ENCODE data around the gene FAM131C. TPM values are rescaled to one million over a fixed set of nuclear protein-coding genes. Genes with fewer than 3 reads are reported as not detected.

FAM131C gene
- total RNA-seq, 1 experiment from 2014 or later = not detected

DNA sequence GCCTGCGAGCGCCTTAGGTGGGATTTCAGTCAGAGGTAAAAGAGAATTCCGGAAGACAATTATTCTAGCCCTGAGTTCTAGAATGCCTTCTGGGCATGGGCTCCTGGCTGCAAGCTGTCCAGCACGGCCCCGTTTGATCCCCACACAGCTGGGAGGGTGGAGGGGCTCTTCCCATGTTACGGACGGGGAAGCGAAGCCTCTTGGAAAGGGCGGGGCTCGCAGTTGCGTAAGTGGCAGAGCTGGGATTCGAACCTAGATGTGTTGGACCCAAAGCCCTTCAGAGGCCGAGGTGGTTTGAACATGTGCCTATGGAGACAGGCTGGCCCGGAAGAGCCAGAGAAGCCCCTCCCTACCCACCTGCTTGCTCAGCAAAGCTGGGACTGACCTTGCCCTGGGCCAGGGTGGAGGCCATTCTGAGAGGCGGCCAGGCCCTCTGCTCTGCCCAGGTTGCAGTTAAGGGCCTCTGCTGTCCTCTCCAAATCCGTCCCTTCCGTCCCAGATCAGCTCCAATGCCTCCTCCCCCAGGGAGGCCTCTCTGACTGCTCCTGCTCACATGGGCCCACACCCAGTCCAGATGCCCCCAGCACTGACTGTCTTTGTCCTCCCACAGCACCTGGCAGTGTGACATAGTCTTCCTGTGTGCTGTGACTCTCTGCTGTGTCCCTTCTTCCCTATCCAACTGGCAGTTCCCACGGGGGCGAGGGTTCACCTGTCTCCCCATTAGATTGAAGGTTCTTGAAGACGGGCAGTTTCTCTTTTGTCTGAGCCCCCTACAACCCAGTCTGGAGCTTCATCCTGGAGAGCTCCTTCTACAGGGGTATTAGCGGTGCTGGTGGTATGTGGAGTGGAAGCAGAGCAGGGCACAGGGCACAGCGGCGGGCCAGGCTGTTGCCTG is 54.5 kb downstream of the FAM131C start:
- Histone ChIP-seq H3K36me3 (no peaks in the 10 kb centered on the region), H3K4me3 (peak overlapping the region; percentile 53), H3K27me3 (no peaks in the 10 kb centered on the region), H3K27ac (peak overlapping the region; percentile 77), H3K9me3 (replicated peaks) (no peaks in the 10 kb centered on the region), H3K4me1 (peaks cover 53% of the 10 kb centered on the region)
- DNase-seq = peak; percentile 48 to 61

GRCh38 chr1:16018308-16018707 is 55.1 kb downstream of the FAM131C start:
- H3K27ac ChIP-seq = peak overlapping the region; percentile 77
- peak overlapping the region; percentile 53 for H3K4me3 ChIP-seq
- H3K9me3 ChIP-seq (replicated peaks) = no peaks in the 10 kb centered on the region
- peaks cover 55% of the 10 kb centered on the region for H3K4me1 ChIP-seq
- no peaks in the 10 kb centered on the region for H3K36me3 ChIP-seq
- H3K27me3 ChIP-seq = no peaks in the 10 kb centered on the region
- DNase-seq = peak; percentile 65 to 71

DNA sequence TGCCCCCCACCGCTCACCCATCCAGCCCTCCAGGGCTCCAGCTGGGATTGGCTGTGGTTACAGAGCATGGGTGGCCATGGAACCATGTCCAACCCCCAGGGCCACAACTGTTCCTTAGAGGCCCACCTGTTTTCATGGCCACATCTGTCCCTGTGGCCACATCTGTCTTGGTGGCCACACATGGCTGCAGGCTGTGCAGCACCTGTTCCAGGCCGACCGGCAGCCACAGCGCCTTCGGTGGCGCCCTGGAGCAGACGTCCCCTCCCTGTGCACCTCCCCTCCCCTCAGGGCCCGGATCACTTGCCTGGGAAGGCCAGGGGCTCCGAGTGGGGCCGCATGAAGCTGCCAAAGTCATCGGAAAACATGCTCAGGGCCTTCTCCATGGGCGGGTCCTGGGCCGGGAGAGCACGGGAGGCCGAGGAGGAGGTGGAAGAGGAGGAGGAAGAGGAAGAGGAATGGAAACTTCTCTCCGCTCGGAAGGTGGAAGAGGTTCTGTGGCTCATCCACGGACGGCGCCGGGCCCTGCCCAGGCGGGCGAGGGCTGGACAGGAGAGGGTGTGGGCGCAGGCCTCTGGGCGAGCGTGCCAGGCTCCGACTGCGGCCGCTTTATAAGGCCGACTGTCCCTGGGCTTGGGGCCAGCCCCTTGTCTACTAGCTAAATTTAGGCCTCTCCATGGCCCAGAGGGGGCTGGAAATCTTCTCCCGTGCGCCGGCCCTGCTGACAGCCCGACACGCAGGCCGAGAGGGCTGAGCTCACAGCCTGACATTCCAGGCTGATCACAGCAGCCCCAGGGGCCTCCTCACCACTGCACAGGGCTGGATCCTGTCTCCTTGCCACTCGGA is 55.8 kb downstream of the FAM131C start, which contains the start of gene HSPB7:
TSS of gene HSPB7 (minus strand) at position 583 of the 843 bp plus-strand sequence. CDS start at position 503, 80 bp downstream.
- no peaks in the 10 kb centered on the region for H3K9me3 ChIP-seq (replicated peaks)
- H3K27ac ChIP-seq = peak within 1 kb of the TSS; percentile 77
- DNase-seq = peak; percentile 98 to 99
- H3K27me3 ChIP-seq = no peaks in the 10 kb centered on the region
- H3K36me3 ChIP-seq = no peaks in the 10 kb centered on the region
- peak within 1 kb of the TSS; percentile 53 for H3K4me3 ChIP-seq
- H3K4me1 ChIP-seq = peaks cover 55% of the 10 kb centered on the region

DNA sequence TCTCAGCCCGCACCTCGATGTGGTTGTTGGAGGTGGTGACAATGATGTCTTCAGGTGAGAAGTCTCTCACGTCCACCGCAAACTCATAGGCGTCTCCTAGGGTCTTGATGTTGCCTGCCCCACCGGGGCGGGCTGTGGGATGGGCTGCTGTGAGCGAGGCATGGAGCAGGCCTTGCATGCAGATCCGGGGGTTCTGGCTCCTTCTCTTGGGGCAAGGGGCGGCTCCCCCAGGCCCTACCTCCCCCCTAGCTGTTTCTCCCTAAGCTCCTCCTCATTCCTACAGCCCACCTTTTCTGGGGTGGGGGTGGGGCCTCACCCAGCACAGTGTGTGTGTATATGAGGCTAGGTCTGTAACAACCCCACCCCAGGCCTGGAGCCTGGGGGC is 56.4 kb downstream of the FAM131C start:
- H3K4me3 ChIP-seq = peak overlapping the region; percentile 53
- DNase-seq = no peak
- H3K27me3 ChIP-seq = no peaks in the 10 kb centered on the region
- H3K27ac ChIP-seq = peak overlapping the region; percentile 77
- H3K36me3 ChIP-seq = no peaks in the 10 kb centered on the region
- no peaks in the 10 kb centered on the region for H3K9me3 ChIP-seq (replicated peaks)
- peaks cover 55% of the 10 kb centered on the region for H3K4me1 ChIP-seq

- H3K4me3 ChIP-seq = peak overlapping the region; percentile 53
- no peaks in the 10 kb centered on the region for H3K27me3 ChIP-seq
- H3K36me3 ChIP-seq = no peaks in the 10 kb centered on the region
- H3K4me1 ChIP-seq = peaks cover 55% of the 10 kb centered on the region
- H3K9me3 ChIP-seq (replicated peaks) = no peaks in the 10 kb centered on the region
- peak; percentile 81 to 83 for DNase-seq
- H3K27ac ChIP-seq = peak overlapping the region; percentile 77
Observed at GRCh38 chr1:16015960-16016901, 57.2 kb downstream of the FAM131C start.

- Histone ChIP-seq H3K4me3 (no peak overlapping the region), H3K9me3 (replicated peaks) (no peaks in the 10 kb centered on the region), H3K27me3 (no peaks in the 10 kb centered on the region), H3K4me1 (peaks cover 55% of the 10 kb centered on the region), H3K36me3 (no peaks in the 10 kb centered on the region), H3K27ac (peak overlapping the region; percentile 77)
- no peak for DNase-seq
Observed at GRCh38 chr1:16015491-16015890, 58.0 kb downstream of the FAM131C start.

DNA sequence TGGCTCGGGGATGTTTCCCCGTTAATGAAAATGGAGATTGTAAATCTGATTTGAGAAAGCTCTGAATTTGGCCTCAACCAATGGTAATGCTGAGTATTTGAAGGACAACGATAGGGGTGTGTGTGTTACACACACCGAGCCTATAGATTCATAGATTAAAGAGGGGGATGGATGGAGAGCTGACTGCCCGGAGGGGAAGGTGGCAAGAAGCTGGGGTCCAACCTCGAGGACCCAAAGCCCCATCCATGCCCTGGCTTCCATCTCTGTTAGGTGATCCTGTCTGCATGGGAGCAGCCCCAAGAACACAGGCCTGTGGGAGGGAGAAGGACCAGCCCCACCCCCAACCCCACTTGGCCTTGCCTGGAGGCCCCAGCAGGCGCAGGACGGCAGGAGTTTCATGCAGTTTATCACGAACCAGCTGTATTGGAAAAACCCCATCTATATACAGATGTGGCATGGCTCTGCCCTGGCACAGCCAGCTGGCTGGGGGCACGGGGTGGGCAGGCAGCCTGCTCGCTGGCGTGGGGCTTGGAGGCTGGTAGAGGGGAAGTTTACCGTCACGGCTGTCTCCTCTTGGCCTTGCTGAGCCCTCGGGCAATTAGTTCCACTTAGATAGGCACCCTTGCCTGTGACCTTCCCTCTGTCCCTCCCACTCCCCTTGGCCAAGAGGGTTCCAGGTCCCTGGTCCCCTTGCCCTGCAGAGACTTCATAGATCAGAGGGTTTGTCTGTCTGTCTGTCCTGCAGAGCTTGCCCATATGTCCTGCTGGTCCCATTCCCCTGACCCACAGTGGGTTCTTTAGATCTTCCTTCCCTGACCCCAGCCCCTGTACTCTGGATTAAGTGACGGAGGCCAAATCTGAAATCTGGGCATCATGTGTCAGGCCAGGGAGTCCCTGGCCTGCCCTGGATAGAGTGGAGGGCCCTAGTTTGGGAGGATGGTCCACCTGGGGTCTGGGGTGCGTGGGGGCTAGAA is 58.7 kb downstream of the FAM131C start:
- DNase-seq = peak; percentile 71 to 82
- Histone ChIP-seq H3K36me3 (no peaks in the 10 kb centered on the region), H3K27me3 (no peaks in the 10 kb centered on the region), H3K4me3 (no peak overlapping the region), H3K4me1 (peaks cover 50% of the 10 kb centered on the region), H3K27ac (peak overlapping the region; percentile 77), H3K9me3 (replicated peaks) (no peaks in the 10 kb centered on the region)

DNA sequence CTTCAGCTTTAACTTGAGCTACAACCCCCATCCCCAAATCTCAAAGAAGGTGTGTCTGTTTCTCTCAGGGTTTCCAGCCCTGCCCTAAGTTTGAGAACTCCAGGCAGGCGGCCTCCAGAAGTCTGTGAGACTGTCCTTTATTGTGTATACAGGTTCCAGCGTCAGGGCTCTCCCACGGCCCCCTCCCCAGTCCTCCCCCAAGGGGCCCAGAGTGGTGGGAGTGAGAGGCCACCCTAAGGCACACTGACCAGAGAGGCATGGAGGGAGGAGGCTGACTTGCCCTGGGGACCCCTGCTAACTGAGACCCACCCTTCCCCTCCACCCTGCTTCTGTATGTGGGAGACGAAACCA is 59.6 kb downstream of the FAM131C start:
- no peak for DNase-seq
- H3K36me3 ChIP-seq = no peaks in the 10 kb centered on the region
- no peaks in the 10 kb centered on the region for H3K27me3 ChIP-seq
- H3K4me3 ChIP-seq = no peak overlapping the region
- peak overlapping the region; percentile 77 for H3K27ac ChIP-seq
- no peaks in the 10 kb centered on the region for H3K9me3 ChIP-seq (replicated peaks)
- H3K4me1 ChIP-seq = peaks cover 42% of the 10 kb centered on the region

DNA sequence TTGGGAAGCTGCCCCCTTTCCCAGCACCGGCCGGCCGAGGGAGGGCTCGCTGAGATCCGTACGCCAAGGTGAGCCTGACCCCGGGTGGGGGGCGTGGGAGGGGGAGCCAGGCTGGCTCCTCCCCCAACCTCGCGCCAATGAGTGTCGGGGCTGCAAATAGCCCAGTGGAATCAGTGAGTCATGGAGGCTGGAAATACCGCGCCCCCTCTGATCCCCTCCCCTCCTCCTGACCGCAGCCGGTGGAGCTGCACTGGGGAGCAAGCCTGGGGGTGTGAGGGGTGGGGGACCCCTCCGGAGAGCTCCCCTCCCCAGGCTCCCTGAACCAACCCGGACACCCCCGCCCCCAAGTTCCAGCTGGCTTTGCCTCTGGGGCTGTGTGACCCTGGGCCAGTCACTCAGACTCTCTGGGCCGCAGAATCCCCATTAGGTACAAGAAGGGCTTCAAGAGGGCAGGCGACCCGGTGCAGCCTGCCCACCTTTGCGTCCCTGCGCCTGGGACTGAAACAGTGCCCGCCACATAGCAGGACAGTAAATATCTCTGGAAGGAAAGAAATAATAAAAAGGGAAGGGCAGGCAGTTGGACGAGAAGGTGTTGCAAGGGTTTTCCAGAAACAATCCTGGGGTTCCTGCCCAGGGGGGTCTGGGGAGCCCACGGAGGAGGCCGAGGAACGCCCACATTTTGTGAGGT is 60.1 kb downstream of the FAM131C start:
- H3K27ac ChIP-seq = no peak overlapping the region
- H3K4me1 ChIP-seq = peaks cover 37% of the 10 kb centered on the region

GRCh38 chr1:16012590-16013219 is 60.7 kb downstream of the FAM131C start:
- Histone ChIP-seq H3K27me3 (no peaks in the 10 kb centered on the region), H3K4me1 (peaks cover 35% of the 10 kb centered on the region), H3K4me3 (no peak overlapping the region), H3K27ac (no peak overlapping the region), H3K9me3 (replicated peaks) (no peaks in the 10 kb centered on the region), H3K36me3 (no peaks in the 10 kb centered on the region)
- no peak for DNase-seq

More for the DNA sequence above, 60.1 kb downstream of the FAM131C start:
- Histone ChIP-seq H3K9me3 (replicated peaks) (no peaks in the 10 kb centered on the region), H3K27me3 (no peaks in the 10 kb centered on the region), H3K36me3 (no peaks in the 10 kb centered on the region), H3K4me3 (no peak overlapping the region)
- DNase-seq = no peak

GRCh38 chr1:16011936-16012589 is 61.4 kb downstream of the FAM131C start:
- H3K4me1 ChIP-seq = peaks cover 32% of the 10 kb centered on the region
- no peaks in the 10 kb centered on the region for H3K9me3 ChIP-seq (replicated peaks)
- H3K4me3 ChIP-seq = no peak overlapping the region
- no peaks in the 10 kb centered on the region for H3K27me3 ChIP-seq
- no peak overlapping the region for H3K27ac ChIP-seq
- DNase-seq = no peak
- H3K36me3 ChIP-seq = no peaks in the 10 kb centered on the region

DNA sequence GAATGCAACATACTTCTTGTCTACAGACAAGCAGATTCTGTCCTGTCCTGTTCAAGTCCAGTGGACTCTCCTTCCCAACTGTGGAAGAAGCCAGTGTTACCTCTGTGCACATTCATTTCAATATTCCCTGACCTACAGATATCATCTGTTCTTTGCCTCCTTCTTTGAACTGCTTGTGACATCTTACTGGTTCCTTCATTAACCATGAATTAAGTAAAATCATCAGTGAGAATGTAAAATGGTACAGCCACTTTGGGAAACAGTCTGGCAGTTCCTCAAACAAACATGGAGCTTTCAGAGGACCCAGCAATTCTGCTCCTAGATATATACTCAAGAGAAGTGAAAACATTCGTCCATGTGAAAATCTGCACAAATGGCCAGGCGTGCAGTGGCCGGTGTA is 62.6 kb downstream of the FAM131C start:
- H3K27ac ChIP-seq = no peak overlapping the region
- no peak for DNase-seq
- H3K4me3 ChIP-seq = no peak overlapping the region
- peaks cover 20% of the 10 kb centered on the region for H3K4me1 ChIP-seq
- H3K9me3 ChIP-seq (replicated peaks) = no peaks in the 10 kb centered on the region
- H3K36me3 ChIP-seq = no peaks in the 10 kb centered on the region
- no peaks in the 10 kb centered on the region for H3K27me3 ChIP-seq

All from SJCRH30 (cell line).